Glutamatergic neuron (in vitro differentiated cells): ENCODE measurements around the gene MAP7. TPM values are rescaled to one million over a fixed set of nuclear protein-coding genes. Genes with fewer than 3 reads are reported as not detected.
"Not testable (repeated sequence)": the region's sequence is repeated elsewhere in the genome, so short reads cannot be mapped to it uniquely, and the experiment has no call there.

Experiments used
- DNase-seq: peaks from one replicate; pipeline ENCODE4 v3.0.0; 2022
- H3K27ac Mint-ChIP-seq: one replicate; pipeline ENCODE4 v1.8.0; 2020; ENCODE audit warnings: mild to moderate bottlenecking, mixed read lengths, inconsistent platforms; ENCODE audit not compliant: unreplicated experiment
- H3K27me3 Mint-ChIP-seq: one replicate; pipeline ENCODE4 v1.8.0; 2020; ENCODE audit warnings: mild to moderate bottlenecking, moderate library complexity, mixed read lengths, inconsistent platforms; ENCODE audit not compliant: unreplicated experiment
- H3K36me3 Mint-ChIP-seq: one replicate; pipeline ENCODE4 v1.8.0; 2020; ENCODE audit warnings: mild to moderate bottlenecking, mixed read lengths, inconsistent platforms; ENCODE audit not compliant: unreplicated experiment
- H3K4me1 Mint-ChIP-seq: one replicate; pipeline ENCODE4 v1.8.0; 2020; ENCODE audit warnings: mild to moderate bottlenecking, low read depth, mixed read lengths, inconsistent platforms; ENCODE audit not compliant: unreplicated experiment
- H3K4me3 Mint-ChIP-seq: one replicate; pipeline ENCODE4 v1.8.0; 2020; ENCODE audit warnings: mild to moderate bottlenecking, mixed read lengths, inconsistent platforms; ENCODE audit not compliant: unreplicated experiment
- H3K9me3 Mint-ChIP-seq: one replicate; pipeline ENCODE4 v1.8.0; 2020; ENCODE audit warnings: mild to moderate bottlenecking, moderate library complexity, mixed read lengths, inconsistent platforms; ENCODE audit not compliant: unreplicated experiment
- total RNA-seq: library from RNA; stranded (reverse); fragmentation: NEBNext Ultra II Directional; extraction: Animal tissue kit (Norgen Biotek cat#: 25700); gene quantifications from one replicate; pipeline ENCODE4 v1.2.1, GENCODE V29; 2021; ENCODE audit not compliant: unreplicated experiment
- TF ChIP-seq, protein P1 (sequence below): fragments of 200-600 bp; sonication (generic); IDR thresholded peaks from one replicate; pipeline ENCODE4 v1.5.0; 2021; ENCODE audit not compliant: partially characterized antibody, unreplicated experiment

Gene MAP7
- total RNA-seq, 1 donor from 2014 or later, result 2.2 TPM

DNA sequence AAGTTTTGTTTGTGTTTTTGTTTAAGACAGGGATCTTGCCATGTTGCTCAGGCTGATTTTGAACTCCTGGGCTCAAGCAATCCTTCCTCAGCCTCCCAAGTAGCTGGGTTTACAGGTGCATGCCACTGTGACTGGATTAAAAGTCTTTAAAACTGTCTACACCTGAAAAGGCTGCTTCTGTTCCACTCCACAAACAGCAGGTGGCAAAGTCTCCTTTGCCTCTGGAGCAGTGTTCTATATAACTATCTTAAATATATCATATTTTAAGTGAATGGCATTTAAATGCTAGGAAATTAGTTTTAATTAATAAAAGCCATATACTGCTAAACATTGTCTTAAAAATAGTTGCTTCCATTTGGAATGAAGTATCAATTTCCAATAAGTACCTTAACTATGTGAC is 171.3 kb downstream of the MAP7 start:
- Mint-ChIP-seq H3K36me3 (no peaks in the 10 kb centered on the region), H3K4me1 (no peaks in the 10 kb centered on the region), H3K27me3 (no peaks in the 10 kb centered on the region), H3K4me3 (no peak overlapping the region), H3K27ac (no peak overlapping the region), H3K9me3 (no peaks in the 10 kb centered on the region)
- TF ChIP-seq, protein P1, sequence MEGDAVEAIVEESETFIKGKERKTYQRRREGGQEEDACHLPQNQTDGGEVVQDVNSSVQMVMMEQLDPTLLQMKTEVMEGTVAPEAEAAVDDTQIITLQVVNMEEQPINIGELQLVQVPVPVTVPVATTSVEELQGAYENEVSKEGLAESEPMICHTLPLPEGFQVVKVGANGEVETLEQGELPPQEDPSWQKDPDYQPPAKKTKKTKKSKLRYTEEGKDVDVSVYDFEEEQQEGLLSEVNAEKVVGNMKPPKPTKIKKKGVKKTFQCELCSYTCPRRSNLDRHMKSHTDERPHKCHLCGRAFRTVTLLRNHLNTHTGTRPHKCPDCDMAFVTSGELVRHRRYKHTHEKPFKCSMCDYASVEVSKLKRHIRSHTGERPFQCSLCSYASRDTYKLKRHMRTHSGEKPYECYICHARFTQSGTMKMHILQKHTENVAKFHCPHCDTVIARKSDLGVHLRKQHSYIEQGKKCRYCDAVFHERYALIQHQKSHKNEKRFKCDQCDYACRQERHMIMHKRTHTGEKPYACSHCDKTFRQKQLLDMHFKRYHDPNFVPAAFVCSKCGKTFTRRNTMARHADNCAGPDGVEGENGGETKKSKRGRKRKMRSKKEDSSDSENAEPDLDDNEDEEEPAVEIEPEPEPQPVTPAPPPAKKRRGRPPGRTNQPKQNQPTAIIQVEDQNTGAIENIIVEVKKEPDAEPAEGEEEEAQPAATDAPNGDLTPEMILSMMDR, result no peak
- DNase-seq, result no peak

DNA sequence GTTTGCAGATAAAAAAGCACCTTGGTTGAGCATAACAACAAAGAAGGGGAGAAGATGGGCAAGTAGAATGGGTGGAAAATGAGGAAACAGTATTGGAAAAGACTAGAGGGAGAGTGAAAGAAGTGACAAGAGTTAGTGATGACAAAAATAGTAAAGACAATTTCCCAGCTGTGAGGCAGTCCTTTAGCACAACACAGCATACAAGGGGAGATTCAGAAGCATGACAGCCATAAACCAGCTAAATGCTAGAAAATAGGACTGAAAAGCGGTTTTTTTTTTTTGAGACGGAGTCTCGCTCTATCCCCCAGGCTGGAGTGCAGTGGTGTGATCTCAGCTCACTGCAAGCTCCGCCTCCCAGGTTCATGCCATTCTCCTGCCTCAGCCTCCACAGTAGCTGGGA is 174.4 kb downstream of the MAP7 start:
- not testable (repeated sequence) for H3K27me3 Mint-ChIP-seq, H3K36me3 Mint-ChIP-seq

DNA sequence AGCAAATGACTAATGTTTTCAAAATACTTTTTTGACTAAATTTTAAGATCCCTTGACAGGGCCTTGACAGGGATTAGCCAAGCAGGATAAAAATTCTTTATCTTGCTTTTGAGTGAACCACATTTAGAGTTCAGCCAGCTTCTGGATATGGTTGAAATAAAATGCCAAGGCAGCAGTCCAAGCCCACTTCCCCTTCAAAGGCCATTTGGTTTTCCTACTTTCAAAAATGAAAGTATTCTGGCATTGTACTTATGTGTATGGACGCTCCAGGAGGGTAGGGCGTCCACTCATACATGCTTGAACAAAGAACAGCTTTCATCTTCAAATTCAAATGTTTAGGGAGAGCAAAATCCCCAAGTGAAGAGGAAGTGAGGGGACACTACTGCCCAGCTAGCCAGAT is 178.3 kb downstream of the MAP7 start:
- H3K4me1 Mint-ChIP-seq, result no peaks in the 10 kb centered on the region
- DNase-seq, result no peak
- no peaks in the 10 kb centered on the region for H3K36me3 Mint-ChIP-seq
- H3K27me3 Mint-ChIP-seq, result no peaks in the 10 kb centered on the region
- H3K27ac Mint-ChIP-seq, result no peak overlapping the region
- H3K4me3 Mint-ChIP-seq, result no peak overlapping the region
- no peaks in the 10 kb centered on the region for H3K9me3 Mint-ChIP-seq
- TF ChIP-seq, protein P1, result no peak

More for the DNA sequence above, 174.4 kb downstream of the MAP7 start:
- not testable (repeated sequence) for H3K9me3 Mint-ChIP-seq, H3K4me3 Mint-ChIP-seq, DNase-seq, H3K4me1 Mint-ChIP-seq, H3K27ac Mint-ChIP-seq

DNA sequence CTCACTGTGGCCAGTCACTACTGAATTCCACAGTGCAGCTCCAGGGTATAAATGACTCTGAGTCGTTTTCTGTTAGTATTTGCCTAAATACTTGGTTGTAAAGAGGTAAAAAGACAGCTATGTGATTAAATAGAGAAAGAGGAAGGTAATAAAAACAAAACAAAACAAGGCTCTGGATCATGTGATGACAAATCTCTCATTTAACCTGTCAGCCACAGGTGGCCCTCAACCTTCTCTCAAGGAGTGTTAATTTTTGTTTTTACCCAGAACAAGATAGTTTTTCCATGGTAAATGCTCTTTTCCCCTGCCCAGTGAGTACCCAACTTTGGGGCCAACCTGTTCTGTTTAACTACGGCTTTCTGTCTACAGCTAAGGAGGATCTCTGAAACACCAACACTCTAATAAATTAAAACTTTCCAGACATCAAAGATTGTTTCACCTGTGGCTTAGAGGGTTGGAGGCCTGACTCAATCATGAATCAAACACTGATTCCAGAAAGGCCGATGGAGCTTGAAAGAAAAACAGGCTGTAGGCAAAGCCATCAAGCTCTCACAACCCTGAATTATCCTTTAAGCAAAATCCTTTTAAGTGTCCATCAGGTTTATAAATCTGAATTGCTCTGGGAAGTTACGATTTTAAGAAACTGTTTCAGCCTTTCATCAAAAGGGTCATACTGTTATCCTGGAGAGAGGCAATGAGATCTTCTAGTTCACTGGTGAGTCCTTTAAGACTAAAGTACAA is 179.1 kb downstream of the MAP7 start:
- DNase-seq, result no peak
- no peak overlapping the region for H3K27ac Mint-ChIP-seq
- no peaks in the 10 kb centered on the region for H3K36me3 Mint-ChIP-seq
- H3K27me3 Mint-ChIP-seq, result no peaks in the 10 kb centered on the region
- TF ChIP-seq, protein P1, result no peak
- no peaks in the 10 kb centered on the region for H3K9me3 Mint-ChIP-seq
- H3K4me1 Mint-ChIP-seq, result no peaks in the 10 kb centered on the region
- no peak overlapping the region for H3K4me3 Mint-ChIP-seq

DNA sequence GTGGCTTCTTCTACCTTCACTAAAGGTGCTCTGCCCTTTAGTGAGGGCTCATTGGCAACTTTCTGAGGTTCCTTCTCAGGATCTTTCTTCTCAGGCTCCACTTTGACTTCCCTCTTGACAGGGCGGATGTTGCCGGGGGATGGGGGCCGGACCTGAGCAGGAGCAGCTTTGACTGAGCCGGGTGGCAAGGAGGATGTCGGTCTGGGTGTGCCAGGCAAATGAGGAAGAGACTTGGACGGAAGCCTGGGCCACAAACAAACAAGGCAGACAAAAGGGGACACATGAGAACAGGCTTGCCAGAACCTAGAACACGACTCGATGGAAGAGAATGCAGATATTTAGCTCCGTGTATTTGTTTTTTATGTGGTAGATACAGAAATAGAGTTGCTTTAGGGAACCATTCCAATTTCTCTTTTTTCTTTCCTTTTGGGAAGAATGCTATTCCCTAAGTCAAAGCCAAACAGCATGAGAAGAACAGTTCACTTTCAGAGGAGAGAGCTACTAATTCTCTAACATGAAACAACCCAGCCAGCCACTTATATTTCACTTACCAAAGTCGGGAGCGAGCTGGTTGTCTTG is 184.4 kb downstream of the MAP7 start:
- H3K27ac Mint-ChIP-seq, result no peak overlapping the region
- no peak for DNase-seq

More for the DNA sequence above, 184.4 kb downstream of the MAP7 start:
- TF ChIP-seq, protein P1, result no peak
- Mint-ChIP-seq H3K9me3 (no peaks in the 10 kb centered on the region), H3K4me3 (no peak overlapping the region), H3K36me3 (no peaks in the 10 kb centered on the region), H3K4me1 (no peaks in the 10 kb centered on the region), H3K27me3 (no peaks in the 10 kb centered on the region)
